ENCODE measurements around the gene C16orf96.

The C16orf96 gene

GRCh38 chr16:4646773-4647643, 90.9 kb downstream of the C16orf96 start:
- DNase-seq (ENCODE audit: low read depth in 2 of 2): no peak

- DNase-seq (ENCODE audit: low read depth in 2 of 2): no peak
Observed at GRCh38 chr16:4647644-4647980, 91.5 kb downstream of the C16orf96 start.

DNA sequence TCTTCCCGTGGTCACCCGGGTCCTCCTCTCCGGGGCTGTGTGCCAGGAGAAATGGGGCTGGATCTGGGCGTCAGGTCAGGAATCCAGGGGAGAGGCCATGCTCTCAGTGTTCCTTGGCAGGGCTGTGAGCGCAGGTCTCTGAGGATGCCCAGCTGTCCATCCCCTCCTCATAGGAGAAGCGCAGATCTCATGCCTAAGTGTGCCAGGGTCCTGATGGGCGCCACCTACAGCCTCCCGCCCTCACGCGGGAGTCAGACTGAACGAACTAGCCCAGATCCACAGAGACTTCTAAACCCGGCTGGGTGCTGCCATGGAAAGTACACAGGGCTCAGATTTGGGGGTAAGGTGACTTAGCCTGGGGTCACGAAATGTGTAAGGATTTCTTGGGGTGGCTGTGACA, 92.8 kb downstream of the C16orf96 start:
- DNase-seq (ENCODE audit: low read depth in 2 of 2): no peak

GRCh38 chr16:4649744-4650442, 93.8 kb downstream of the C16orf96 start:
- DNase-seq (ENCODE audit: low read depth in 2 of 2): no peak

Data from stimulated activated CD4-positive, alpha-beta T cell treated with anti-CD3 and anti-CD28 coated beads, Interleukin-15, amount 100 ng/mL, for 48 hours (primary cell).